CD4-positive, alpha-beta memory T cell (primary cell): ENCODE measurements around the gene COL18A1. TPM values are rescaled to one million over a fixed set of nuclear protein-coding genes. Genes with fewer than 3 reads are reported as not detected.

Experiments
- CTCF ChIA-PET: fragments of 350-600 bp; sonication (Branson Sonifier 250); formaldehyde crosslinking; loops from one replicate; lab custom pipeline; 2021; ENCODE audit warnings: inconsistent platforms; ENCODE audit not compliant: partially characterized antibody; lab: Charles Lee
- POLR2A ChIA-PET: fragments of 350-600 bp; sonication (Branson Sonifier 250); formaldehyde crosslinking; loops from one replicate; lab custom pipeline; 2021; ENCODE audit not compliant: partially characterized antibody; lab: Charles Lee
- DNase-seq, 5 donors: peaks; one replicate each; pipeline versions ENCODE4 v3.0.0 to v3.0.0-alpha.2; 2020 to 2022; ENCODE audit warnings: mixed read lengths in 1 of 5
- H3K27ac ChIP-seq: one replicate; pipeline ENCODE4 v1.7.0; 2013; ENCODE audit warnings: low read depth, low read length
- H3K27me3 ChIP-seq: 2 replicates; pipeline ENCODE4 v1.7.0; 2013; ENCODE audit warnings: mild to moderate bottlenecking, low read length, moderate library complexity; ENCODE audit not compliant: insufficient read depth
- H3K36me3 ChIP-seq: 2 replicates; pipeline ENCODE4 v1.7.0; 2013; ENCODE audit warnings: mild to moderate bottlenecking, low read length, moderate library complexity; ENCODE audit not compliant: insufficient read depth
- H3K4me1 ChIP-seq: 2 replicates; pipeline ENCODE4 v1.7.0; 2013; ENCODE audit warnings: mild to moderate bottlenecking, low read length, moderate library complexity; ENCODE audit not compliant: insufficient read depth
- H3K4me3 ChIP-seq, 2 donors: one replicate each; pipeline ENCODE4 v1.7.0; 2013; ENCODE audit warnings: low read length in 2 of 2, mild to moderate bottlenecking in 1 of 2
- H3K9me3 ChIP-seq, 2 donors: one replicate each; pipeline ENCODE4 v1.7.0; 2013; ENCODE audit warnings: low read length in 2 of 2, control low read depth in 1 of 2; ENCODE audit not compliant: control insufficient read depth in 1 of 2
- H3K27ac Mint-ChIP-seq, 7 donors: one replicate each; pipeline ENCODE4 v1.8.0; 2020 to 2021; ENCODE audit warnings: mixed read lengths in 7 of 7, mild to moderate bottlenecking in 6 of 7, inconsistent platforms in 3 of 7, moderate library complexity in 3 of 7
- H3K27me3 Mint-ChIP-seq, 2 donors: one replicate each; pipeline ENCODE4 v1.8.0; 2020 to 2021; ENCODE audit warnings: mixed read lengths in 2 of 2
- H3K36me3 Mint-ChIP-seq, 2 donors: one replicate each; pipeline ENCODE4 v1.8.0; 2020 to 2021; ENCODE audit warnings: mixed read lengths in 2 of 2, inconsistent platforms in 1 of 2, mild to moderate bottlenecking in 1 of 2
- H3K4me1 Mint-ChIP-seq, 4 donors: one replicate each; pipeline ENCODE4 v1.8.0; 2020 to 2021; ENCODE audit warnings: mixed read lengths in 4 of 4, mild to moderate bottlenecking in 1 of 4
- H3K4me3 Mint-ChIP-seq, 8 donors: one replicate each; pipeline ENCODE4 v1.8.0; 2020 to 2021; ENCODE audit warnings: mixed read lengths in 8 of 8, mild to moderate bottlenecking in 7 of 8, moderate library complexity in 6 of 8, inconsistent platforms in 3 of 8
- H3K9me3 Mint-ChIP-seq, 8 donors: one replicate each; pipeline ENCODE4 v1.8.0; 2020 to 2021; ENCODE audit warnings: mixed read lengths in 8 of 8, mild to moderate bottlenecking in 5 of 8, inconsistent platforms in 3 of 8, moderate library complexity in 1 of 8
- intact Hi-C: fragments of 100-400 bp; cut with micrococcal nuclease; formaldehyde crosslinking; loops from one replicate; pipeline ENCODE4 v1.15.1; 2023
- polyA plus RNA-seq, 2 donors: library from polyadenylated mRNA; unstranded; fragments of 300-500 nt; fragmentation: Illumina TruSeq; gene quantifications; one replicate each; pipeline ENCODE4 v1.2.3, GENCODE V29; 2021
- total RNA-seq, 2 experiments: library from RNA; stranded (reverse); gene quantifications; one replicate each; pipeline ENCODE4 v1.2.3, GENCODE V29; 2021

Gene COL18A1
- total and polyA plus RNA-seq, 4 experiments from 2014 or later = 0.43 to 4.5 (median 3.8) TPM

DNA sequence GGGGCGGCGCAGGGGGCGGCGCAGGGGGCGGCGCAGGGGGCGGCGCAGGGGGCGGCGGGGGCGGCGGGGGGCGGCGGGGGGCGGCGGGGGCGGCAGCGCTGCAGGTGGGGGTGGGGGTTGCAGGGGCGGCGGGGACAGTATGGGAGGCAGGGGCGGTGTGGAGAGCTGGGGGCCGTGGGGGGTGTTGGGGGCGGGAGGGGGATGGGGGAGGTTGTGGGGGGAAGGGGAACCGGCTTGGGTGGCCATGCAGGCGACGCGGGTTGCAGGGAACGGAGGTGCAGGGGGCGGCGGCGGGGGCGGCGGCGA lies 150.2 kb downstream of the COL18A1 start:
- H3K27me3 Mint-ChIP-seq = peaks cover 1 to 2% of the 10 kb centered on the region in 2 donors
- H3K4me3 Mint-ChIP-seq = no peak overlapping the region
- no peaks in the 10 kb centered on the region for H3K36me3 ChIP-seq
- H3K27ac Mint-ChIP-seq = no peak overlapping the region
- H3K27ac ChIP-seq = no peak overlapping the region
- intact Hi-C loops = loop anchor here (1.0 to 10.0 kb wide), 2 partner anchors 41 to 90 kb away; partner anchors contain the start of gene PCBP3
- peaks cover 18 to 31% (median 22%) of the 10 kb centered on the region in 4 donors for H3K4me1 Mint-ChIP-seq
- CTCF ChIA-PET = interaction anchor here (1.4 to 1.6 kb wide), 2 partner anchors 41 to 50 kb away, joined by 3 to 19 read pairs; no protein-coding TSS in a partner anchor
- no peak for DNase-seq
- H3K9me3 ChIP-seq = no peaks in the 10 kb centered on the region
- peaks cover 28% of the 10 kb centered on the region for H3K4me1 ChIP-seq
- no peaks in the 10 kb centered on the region for H3K9me3 Mint-ChIP-seq
- no peak overlapping the region for H3K4me3 ChIP-seq
- POLR2A ChIA-PET = interaction anchor here (0.6 to 1.5 kb wide), 2 partner anchors 37 to 46 kb away, joined by 3 to 6 read pairs; no protein-coding TSS in a partner anchor
- no peaks in the 10 kb centered on the region for H3K36me3 Mint-ChIP-seq
- H3K27me3 ChIP-seq = no peaks in the 10 kb centered on the region

DNA sequence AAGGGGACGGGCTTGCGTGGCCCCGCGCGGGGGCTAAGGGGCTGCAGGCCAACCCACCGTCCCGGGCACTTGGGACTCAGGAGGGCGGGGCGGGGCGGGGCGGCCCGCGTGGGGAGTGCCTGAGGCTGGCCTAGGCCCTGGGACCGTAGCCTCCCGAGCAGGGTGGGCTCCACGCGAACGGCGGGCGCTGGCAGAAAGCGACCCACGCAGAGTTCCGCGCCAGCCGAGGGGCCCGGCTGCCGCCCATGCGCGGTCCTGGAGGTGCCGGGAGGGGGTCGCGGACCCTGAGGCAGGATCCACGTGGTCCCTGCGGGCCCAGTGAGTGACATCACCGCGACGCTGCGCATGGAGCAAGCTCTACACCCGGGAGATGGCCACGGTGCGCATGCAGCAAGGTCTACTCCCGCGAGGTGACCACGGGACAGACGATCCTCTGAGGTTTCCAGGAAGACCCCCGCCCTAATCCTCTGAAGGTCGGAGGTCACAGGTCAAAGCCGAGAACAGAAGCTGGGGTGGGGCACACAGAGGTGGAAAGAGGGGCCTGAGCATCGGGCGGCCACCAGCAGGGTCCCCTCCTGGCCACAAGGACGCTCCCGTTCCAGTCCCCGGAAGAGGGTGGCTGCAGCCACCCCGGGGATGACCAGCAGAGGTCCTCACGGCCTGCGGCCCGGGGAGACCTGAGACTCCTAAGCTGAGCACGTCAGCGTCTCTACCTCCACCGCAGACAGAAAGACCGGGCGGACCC lies 150.8 kb downstream of the COL18A1 start:
- Histone ChIP-seq H3K27me3 (no peaks in the 10 kb centered on the region), H3K4me1 (peaks cover 23% of the 10 kb centered on the region), H3K36me3 (no peaks in the 10 kb centered on the region), H3K9me3 (no peaks in the 10 kb centered on the region), H3K27ac (peak overlapping the region; percentile 15), H3K4me3 (peak overlapping the region in 1 of 2 donors; percentile 27)
- peak in 3 of 5 donors; percentile 31 to 39 (median 33) for DNase-seq
- Mint-ChIP-seq H3K9me3 (no peaks in the 10 kb centered on the region), H3K4me3 (peak overlapping the region in 4 of 8 donors; percentile 30 to 67 (median 49)), H3K27me3 (peaks cover 2 to 4% of the 10 kb centered on the region in 2 donors), H3K4me1 (peaks cover 14 to 26% (median 17%) of the 10 kb centered on the region in 4 donors), H3K27ac (no peak overlapping the region), H3K36me3 (no peaks in the 10 kb centered on the region)
- ChIA-PET CTCF (interaction anchor here (0.9 to 1.6 kb wide), 6 partner anchors 8 to 264 kb away, joined by 3 to 19 read pairs (median 4); no protein-coding TSS in a partner anchor), POLR2A (interaction anchor here (0.6 to 1.5 kb wide), 2 partner anchors 37 to 45 kb away, joined by 3 to 6 read pairs; no protein-coding TSS in a partner anchor)
- intact Hi-C loops = loop anchor here (1.0 to 10.0 kb wide), 2 partner anchors 41 to 89 kb away; partner anchors contain the start of gene PCBP3

DNA sequence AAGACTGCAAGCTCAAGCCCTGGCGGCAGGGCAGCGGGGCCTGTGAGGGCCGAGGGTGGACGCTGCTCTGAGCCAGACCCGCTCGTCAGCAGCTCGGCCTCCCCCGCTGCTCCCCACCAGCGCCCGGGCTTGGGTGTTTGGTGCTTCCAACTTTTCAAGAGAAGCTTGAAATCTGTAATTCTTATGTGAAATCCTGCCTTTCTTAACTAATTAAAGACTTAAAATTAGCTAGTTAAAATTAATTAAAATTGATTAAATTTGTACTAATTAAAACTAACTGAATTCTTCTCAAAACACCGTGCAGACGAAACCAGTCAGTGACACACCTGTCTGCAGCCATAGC lies 151.3 kb downstream of the COL18A1 start:
- peaks cover 2 to 7% of the 10 kb centered on the region in 2 donors for H3K27me3 Mint-ChIP-seq
- H3K4me3 ChIP-seq = no peak overlapping the region
- intact Hi-C loops = loop anchor here (10.0 kb wide), 1 partner anchor 89 kb away; the partner anchor contains the start of gene PCBP3
- H3K4me3 Mint-ChIP-seq = peak overlapping the region in 4 of 8 donors; percentile 40 to 67 (median 52)
- H3K9me3 ChIP-seq = no peaks in the 10 kb centered on the region
- H3K27ac ChIP-seq = no peak overlapping the region
- no peaks in the 10 kb centered on the region for H3K9me3 Mint-ChIP-seq
- no peaks in the 10 kb centered on the region for H3K36me3 Mint-ChIP-seq
- H3K27me3 ChIP-seq = no peaks in the 10 kb centered on the region
- H3K4me1 Mint-ChIP-seq = peaks cover 11 to 21% (median 12%) of the 10 kb centered on the region in 4 donors
- no peak for DNase-seq
- H3K27ac Mint-ChIP-seq = no peak overlapping the region
- H3K36me3 ChIP-seq = no peaks in the 10 kb centered on the region
- peaks cover 19% of the 10 kb centered on the region for H3K4me1 ChIP-seq
- ChIA-PET CTCF (interaction anchor here (0.9 to 1.6 kb wide), 6 partner anchors 8 to 263 kb away, joined by 3 to 19 read pairs (median 4); no protein-coding TSS in a partner anchor), POLR2A (interaction anchor here (1.5 kb wide), 1 partner anchor 36 kb away, joined by 6 read pairs; no protein-coding TSS in a partner anchor)

DNA sequence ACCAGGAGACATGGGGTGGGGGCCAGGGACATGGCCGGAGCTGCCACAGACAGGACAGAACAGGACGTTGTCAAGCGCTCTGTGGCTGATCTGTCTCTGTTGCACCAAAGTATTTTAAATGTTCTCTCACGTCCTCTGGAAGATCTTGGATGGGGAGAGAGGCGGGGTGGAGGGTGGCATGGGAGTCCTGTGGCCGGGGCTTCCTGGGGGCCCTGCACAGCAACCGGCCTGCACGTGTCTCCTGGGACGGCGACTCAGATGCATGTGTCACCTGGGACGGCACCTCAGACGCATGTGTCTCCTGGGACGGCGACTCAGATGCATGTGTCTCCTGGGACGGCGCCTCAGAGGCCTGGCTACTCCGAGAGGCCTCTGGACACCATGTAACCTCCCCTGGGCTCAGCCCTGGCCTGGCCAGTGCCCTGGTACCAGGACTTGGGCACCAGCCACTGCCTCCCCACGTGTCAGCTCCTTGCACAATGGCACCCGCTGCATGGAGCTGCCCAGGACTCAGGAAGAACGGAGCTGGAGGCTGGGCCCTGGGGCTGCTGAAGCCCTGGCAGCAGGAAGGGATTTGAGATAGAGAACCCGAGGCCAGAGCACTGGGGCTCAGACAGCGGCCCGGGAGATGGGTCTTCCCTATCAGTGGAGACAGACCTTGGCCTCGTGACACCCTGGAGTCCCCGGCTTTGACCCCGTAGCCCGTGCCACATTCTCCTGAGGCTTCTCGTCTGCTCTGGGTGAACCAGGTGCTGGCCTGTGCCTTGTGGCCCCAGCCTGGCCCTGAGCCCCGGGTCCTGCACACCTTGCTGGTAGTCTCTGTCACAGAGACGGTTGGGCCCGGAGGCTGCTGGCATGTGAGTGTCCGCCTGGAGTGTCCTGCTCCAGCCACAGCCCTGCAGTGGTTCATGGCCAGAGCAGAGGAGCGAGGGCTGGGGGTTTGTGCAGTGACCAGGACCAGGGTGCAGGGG lies 152.0 kb downstream of the COL18A1 start:
- intact Hi-C loops = loop anchor here (10.0 kb wide), 1 partner anchor 88 kb away; the partner anchor contains the start of gene PCBP3
- no peak overlapping the region for H3K27ac ChIP-seq
- no peak overlapping the region for H3K4me3 ChIP-seq
- Mint-ChIP-seq H3K9me3 (no peaks in the 10 kb centered on the region), H3K27ac (peak overlapping the region in 1 of 7 donors; percentile 30), H3K36me3 (no peaks in the 10 kb centered on the region), H3K4me3 (peak overlapping the region in 6 of 8 donors; percentile 3 to 67 (median 38)), H3K27me3 (peaks cover 2 to 7% of the 10 kb centered on the region in 2 donors), H3K4me1 (peaks cover 4 to 14% (median 6%) of the 10 kb centered on the region in 4 donors)
- H3K36me3 ChIP-seq = no peaks in the 10 kb centered on the region
- H3K27me3 ChIP-seq = no peaks in the 10 kb centered on the region
- POLR2A ChIA-PET = interaction anchor here (1.5 kb wide), 1 partner anchor 35 kb away, joined by 6 read pairs; no protein-coding TSS in a partner anchor
- no peaks in the 10 kb centered on the region for H3K9me3 ChIP-seq
- peaks cover 13% of the 10 kb centered on the region for H3K4me1 ChIP-seq
- CTCF ChIA-PET = interaction anchor here (0.9 to 1.6 kb wide), 6 partner anchors 9 to 263 kb away, joined by 3 to 19 read pairs (median 4); no protein-coding TSS in a partner anchor
- peak in 1 of 5 donors; percentile 16 for DNase-seq

DNA sequence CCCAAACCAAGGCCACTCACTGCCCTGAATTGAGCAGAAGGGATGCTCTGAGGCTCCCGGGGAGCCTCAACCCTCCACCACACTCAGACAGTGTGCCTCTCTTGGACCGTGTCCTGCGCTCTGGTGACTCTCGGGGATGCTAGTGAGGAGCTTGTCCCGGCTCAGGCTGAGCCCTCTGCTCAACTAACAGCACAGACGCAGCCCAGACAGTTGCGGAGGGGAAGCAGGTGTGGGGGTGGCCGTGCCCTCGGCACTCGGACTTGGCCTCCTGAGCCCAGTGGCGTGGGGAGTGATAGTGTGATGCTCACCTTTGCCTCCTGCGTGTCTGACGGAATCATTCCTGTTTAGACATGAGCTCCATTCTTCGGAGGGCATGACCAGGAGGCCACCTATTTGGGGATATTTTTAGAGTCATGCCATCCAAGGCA lies 152.7 kb downstream of the COL18A1 start:
- Mint-ChIP-seq H3K27ac (peak overlapping the region in 3 of 7 donors; percentile 29 to 31 (median 30)), H3K36me3 (no peaks in the 10 kb centered on the region), H3K9me3 (peaks cover 0 to 4% (median 0%) of the 10 kb centered on the region in 8 donors), H3K27me3 (peaks cover 3 to 13% of the 10 kb centered on the region in 2 donors), H3K4me3 (peak overlapping the region in 2 of 8 donors; percentile 30 to 39), H3K4me1 (peaks cover 4 to 10% (median 5%) of the 10 kb centered on the region in 4 donors)
- H3K9me3 ChIP-seq = no peaks in the 10 kb centered on the region
- CTCF ChIA-PET = no interaction called here
- H3K27me3 ChIP-seq = no peaks in the 10 kb centered on the region
- POLR2A ChIA-PET = no interaction called here
- peaks cover 7% of the 10 kb centered on the region for H3K4me1 ChIP-seq
- no peak overlapping the region for H3K4me3 ChIP-seq
- H3K27ac ChIP-seq = no peak overlapping the region
- no peak for DNase-seq
- intact Hi-C loops = loop anchor here (10.0 kb wide), 1 partner anchor 87 kb away; the partner anchor contains the start of gene PCBP3
- no peaks in the 10 kb centered on the region for H3K36me3 ChIP-seq

DNA sequence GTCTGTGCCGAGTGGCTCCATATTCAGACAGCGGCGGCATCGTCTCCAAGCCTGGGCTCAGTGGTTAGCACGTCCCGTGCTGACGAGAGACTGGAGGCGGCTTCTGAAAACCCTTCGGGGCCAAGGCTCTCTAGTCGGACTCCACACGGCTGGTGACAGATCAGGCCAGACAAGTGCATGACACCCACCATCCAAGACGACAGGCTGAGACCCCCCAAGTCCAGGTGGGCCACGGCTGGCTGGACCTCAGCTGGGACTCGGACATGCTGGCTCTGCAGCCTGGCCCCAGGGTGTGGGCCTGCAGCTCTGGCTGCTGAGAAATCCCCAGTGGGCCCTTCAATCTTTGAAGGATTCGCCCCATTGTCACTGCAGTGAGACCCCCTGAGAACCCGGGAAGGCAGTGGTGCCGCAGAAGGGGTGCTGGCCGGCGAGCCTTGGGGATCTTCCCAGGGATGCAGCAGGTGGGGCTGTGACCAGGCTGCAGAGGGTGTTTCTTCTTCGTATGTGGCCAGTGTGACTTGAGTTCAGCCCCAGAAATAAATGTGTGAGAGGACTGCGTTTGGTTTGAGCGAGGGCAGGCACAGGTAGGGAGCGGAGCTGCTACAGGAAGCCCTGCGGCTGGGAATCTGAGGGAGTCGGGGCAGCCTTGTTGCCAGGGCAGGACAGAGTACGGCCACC lies 153.2 kb downstream of the COL18A1 start:
- ChIA-PET CTCF (interaction anchor here (0.7 kb wide), 1 partner anchor 18 kb away, joined by 3 read pairs; no protein-coding TSS in a partner anchor), POLR2A (no interaction called here)
- Mint-ChIP-seq H3K27me3 (peaks cover 6 to 17% of the 10 kb centered on the region in 2 donors), H3K4me1 (peaks cover 4 to 6% (median 5%) of the 10 kb centered on the region in 4 donors), H3K9me3 (peaks cover 0 to 4% (median 0%) of the 10 kb centered on the region in 8 donors), H3K27ac (peak overlapping the region in 1 of 7 donors; percentile 29), H3K36me3 (no peaks in the 10 kb centered on the region), H3K4me3 (peak overlapping the region in 1 of 8 donors; percentile 30)
- no peaks in the 10 kb centered on the region for H3K27me3 ChIP-seq
- no peak for DNase-seq
- H3K27ac ChIP-seq = no peak overlapping the region
- no peaks in the 10 kb centered on the region for H3K36me3 ChIP-seq
- intact Hi-C loops = loop anchor here (10.0 kb wide), 1 partner anchor 87 kb away; the partner anchor contains the start of gene PCBP3
- peaks cover 5% of the 10 kb centered on the region for H3K4me1 ChIP-seq
- no peak overlapping the region for H3K4me3 ChIP-seq
- H3K9me3 ChIP-seq = no peaks in the 10 kb centered on the region
